Kidney epithelial cell (primary cell): ENCODE results near the gene ALDH5A1. TPM values are rescaled to one million over a fixed set of nuclear protein-coding genes. Genes with fewer than 3 reads are reported as not detected.

Experiments
- DNase-seq: peaks from one replicate; pipeline ENCODE4 v3.0.0-alpha.2; 2010; ENCODE audit warnings: low read depth
- H3K27me3 ChIP-seq: 2 replicates; pipeline ENCODE4 v1.6.0; 2011; ENCODE audit warnings: low read length; ENCODE audit not compliant: control insufficient read depth, insufficient read depth
- H3K36me3 ChIP-seq: 2 replicates; pipeline ENCODE4 v1.5.1; 2011; ENCODE audit warnings: low read length; ENCODE audit not compliant: control insufficient read depth, insufficient read depth
- H3K4me3 ChIP-seq: 2 replicates; pipeline ENCODE4 v1.5.1; 2011; ENCODE audit warnings: low read depth, mild to moderate bottlenecking, control low read depth, low read length
- total RNA-seq: library from RNA; depleted of rRNA; stranded (reverse); fragments of >200 nt; gene quantifications from 2 replicates; pipeline ENCODE4 v1.2.3, GENCODE V29; 2015
- TF ChIP-seq, protein P1 (sequence below): IDR thresholded peaks from 2 replicates; pipeline ENCODE4 v1.5.1; 2011; ENCODE audit warnings: mild to moderate bottlenecking, moderate library complexity, low read length, control low read depth, inconsistent platforms; ENCODE audit not compliant: insufficient read depth, poor library complexity, severe bottlenecking

Gene ALDH5A1
- total RNA-seq, 1 donor from 2014 or later: 7.7 TPM

DNA sequence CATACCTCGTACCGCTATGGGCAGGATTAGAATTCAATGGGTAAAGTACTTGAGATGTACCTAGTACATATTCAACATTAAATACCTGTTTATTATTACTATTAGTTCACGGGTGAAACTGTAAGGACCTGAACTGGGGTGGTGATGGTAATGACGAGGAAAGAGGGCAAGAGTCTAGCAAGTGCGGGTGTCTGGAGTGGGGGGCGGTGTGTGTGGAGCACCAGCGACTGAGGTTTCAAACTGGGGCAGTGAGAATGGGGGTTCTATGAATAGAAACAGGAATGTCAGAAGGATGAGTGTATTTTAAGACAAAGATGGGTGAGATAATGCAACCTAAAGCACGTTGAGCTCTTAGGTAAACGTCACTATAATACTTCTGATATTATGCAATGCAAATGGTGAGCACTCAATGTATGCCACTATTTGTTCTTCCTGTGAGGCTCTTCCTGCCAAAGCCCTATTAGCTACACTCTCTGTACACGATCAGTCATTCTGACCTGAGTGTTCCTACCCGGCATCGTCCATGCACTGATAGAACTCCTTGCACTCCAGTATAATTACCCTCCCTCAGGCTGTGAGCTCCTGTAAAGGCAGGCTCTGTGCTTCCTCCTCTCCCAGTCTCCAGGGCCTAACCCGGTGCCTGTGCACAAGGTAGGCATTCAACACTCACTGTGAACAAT is 55.0 kb downstream of the ALDH5A1 start:
- no peak for DNase-seq
- no peaks in the 10 kb centered on the region for H3K36me3 ChIP-seq
- TF ChIP-seq, protein P1, sequence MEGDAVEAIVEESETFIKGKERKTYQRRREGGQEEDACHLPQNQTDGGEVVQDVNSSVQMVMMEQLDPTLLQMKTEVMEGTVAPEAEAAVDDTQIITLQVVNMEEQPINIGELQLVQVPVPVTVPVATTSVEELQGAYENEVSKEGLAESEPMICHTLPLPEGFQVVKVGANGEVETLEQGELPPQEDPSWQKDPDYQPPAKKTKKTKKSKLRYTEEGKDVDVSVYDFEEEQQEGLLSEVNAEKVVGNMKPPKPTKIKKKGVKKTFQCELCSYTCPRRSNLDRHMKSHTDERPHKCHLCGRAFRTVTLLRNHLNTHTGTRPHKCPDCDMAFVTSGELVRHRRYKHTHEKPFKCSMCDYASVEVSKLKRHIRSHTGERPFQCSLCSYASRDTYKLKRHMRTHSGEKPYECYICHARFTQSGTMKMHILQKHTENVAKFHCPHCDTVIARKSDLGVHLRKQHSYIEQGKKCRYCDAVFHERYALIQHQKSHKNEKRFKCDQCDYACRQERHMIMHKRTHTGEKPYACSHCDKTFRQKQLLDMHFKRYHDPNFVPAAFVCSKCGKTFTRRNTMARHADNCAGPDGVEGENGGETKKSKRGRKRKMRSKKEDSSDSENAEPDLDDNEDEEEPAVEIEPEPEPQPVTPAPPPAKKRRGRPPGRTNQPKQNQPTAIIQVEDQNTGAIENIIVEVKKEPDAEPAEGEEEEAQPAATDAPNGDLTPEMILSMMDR: no peak
- no peak overlapping the region for H3K4me3 ChIP-seq
- peaks cover 2% of the 10 kb centered on the region for H3K27me3 ChIP-seq

GRCh38 chr6:24551139-24551538 is 56.4 kb downstream of the ALDH5A1 start:
- no peak for DNase-seq
- no peaks in the 10 kb centered on the region for H3K36me3 ChIP-seq
- no peak overlapping the region for H3K4me3 ChIP-seq
- TF ChIP-seq, protein P1: no peak
- H3K27me3 ChIP-seq: peaks cover 2% of the 10 kb centered on the region

- no peak for DNase-seq
- no peaks in the 10 kb centered on the region for H3K27me3 ChIP-seq
- H3K4me3 ChIP-seq: no peak overlapping the region
- no peaks in the 10 kb centered on the region for H3K36me3 ChIP-seq
- TF ChIP-seq, protein P1: no peak
Measured at GRCh38 chr6:24554474-24554873, 59.7 kb downstream of the ALDH5A1 start.

- H3K27me3 ChIP-seq: no peaks in the 10 kb centered on the region
- TF ChIP-seq, protein P1: no peak
- no peak overlapping the region for H3K4me3 ChIP-seq
- no peak for DNase-seq
- H3K36me3 ChIP-seq: no peaks in the 10 kb centered on the region
Measured at GRCh38 chr6:24558516-24558915, 63.7 kb downstream of the ALDH5A1 start.

DNA sequence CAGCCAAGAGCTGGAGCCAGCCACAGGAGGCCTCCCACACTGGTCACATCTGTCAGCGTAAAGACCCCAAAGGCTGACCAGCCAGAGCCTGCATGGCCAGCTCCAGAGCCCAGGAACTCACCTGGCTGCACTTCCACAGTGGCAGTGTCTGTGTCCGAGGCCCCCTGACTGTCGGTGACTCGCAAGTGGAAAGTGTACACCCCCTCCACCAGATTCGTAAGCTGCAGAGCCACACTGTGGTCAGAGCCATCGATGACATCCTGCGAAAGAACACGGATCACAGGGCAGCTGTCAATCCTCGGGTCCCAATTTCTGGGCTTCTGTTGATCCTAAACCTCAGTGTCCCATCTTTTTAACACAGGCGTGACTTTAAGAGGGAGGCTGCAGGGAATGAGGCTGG is 69.3 kb downstream of the ALDH5A1 start:
- TF ChIP-seq, protein P1: no peak
- Histone ChIP-seq H3K36me3 (no peaks in the 10 kb centered on the region), H3K4me3 (no peak overlapping the region), H3K27me3 (no peaks in the 10 kb centered on the region)
- no peak for DNase-seq

DNA sequence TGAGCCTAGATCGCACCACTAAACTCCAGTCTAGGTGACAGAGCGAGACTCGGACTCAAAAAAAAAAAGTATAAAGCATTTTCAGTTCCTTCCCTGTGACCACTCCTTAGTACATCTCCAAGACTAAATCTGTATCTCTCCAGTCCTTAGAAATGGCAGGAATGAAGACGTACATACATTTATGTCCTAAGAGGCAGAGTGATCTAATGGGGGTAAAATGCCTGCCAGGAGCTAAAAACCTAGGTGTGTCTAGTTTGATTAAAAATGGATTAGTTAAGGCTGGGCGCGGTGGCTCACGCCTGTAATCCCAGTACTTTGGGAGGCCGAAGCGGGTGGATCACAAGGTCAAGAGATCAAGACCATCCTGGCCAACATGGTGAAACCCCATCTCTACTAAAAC is 70.4 kb downstream of the ALDH5A1 start:
- Histone ChIP-seq H3K4me3 (no peak overlapping the region), H3K27me3 (no peaks in the 10 kb centered on the region), H3K36me3 (no peaks in the 10 kb centered on the region)
- TF ChIP-seq, protein P1: no peak
- no peak for DNase-seq
